ENCODE data around the gene SPIN1.

The SPIN1 gene

DNA sequence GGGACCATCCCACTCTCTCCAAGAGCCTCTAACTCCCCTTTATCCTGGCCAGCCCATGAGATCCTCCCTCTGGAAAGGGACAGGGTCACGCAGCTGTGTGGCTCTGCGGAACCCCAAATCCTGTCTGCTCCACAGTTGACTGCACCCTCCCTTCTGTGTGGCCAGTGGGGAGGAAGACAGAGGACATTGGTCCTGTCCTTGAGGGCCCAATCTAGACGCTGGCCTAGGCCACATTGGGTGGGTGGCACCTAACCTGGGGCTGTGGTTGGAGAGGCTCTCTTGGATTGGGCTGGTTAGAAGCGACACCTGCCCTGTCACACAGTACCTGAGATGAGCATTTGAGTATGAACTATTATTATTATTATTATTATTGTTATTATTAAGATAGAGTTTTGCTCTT is 134.1 kb downstream of the SPIN1 start:
- DNase-seq (ENCODE audit: low read depth), result no peak
- TF ChIP-seq, protein P1, sequence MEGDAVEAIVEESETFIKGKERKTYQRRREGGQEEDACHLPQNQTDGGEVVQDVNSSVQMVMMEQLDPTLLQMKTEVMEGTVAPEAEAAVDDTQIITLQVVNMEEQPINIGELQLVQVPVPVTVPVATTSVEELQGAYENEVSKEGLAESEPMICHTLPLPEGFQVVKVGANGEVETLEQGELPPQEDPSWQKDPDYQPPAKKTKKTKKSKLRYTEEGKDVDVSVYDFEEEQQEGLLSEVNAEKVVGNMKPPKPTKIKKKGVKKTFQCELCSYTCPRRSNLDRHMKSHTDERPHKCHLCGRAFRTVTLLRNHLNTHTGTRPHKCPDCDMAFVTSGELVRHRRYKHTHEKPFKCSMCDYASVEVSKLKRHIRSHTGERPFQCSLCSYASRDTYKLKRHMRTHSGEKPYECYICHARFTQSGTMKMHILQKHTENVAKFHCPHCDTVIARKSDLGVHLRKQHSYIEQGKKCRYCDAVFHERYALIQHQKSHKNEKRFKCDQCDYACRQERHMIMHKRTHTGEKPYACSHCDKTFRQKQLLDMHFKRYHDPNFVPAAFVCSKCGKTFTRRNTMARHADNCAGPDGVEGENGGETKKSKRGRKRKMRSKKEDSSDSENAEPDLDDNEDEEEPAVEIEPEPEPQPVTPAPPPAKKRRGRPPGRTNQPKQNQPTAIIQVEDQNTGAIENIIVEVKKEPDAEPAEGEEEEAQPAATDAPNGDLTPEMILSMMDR (conservative IDR thresholded peaks at IDR 0.05; ENCODE audit: low read depth, low read length), result no peak
- no peak overlapping the region for H3K4me3 ChIP-seq (ENCODE audit: low read length)

DNA sequence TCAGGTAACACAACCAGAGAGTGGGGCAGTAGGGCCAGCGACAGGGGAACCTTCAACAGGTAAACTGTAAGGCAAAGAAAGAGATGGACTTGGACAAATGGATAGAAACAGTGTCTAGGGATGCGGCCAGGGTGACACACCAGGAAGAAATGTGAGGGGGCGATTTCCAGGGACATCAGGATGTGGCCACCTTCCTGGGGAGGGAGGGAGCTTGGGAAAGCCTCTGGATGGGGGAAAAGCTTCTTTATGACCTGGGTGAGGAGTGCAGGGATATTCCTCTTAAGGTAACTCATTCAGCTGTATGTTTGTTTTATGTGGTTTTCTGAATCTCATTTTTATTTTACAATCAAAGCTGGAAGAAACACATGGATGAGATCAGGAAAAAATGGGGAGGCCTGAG is 134.8 kb downstream of the SPIN1 start:
- no peak overlapping the region for H3K4me3 ChIP-seq (ENCODE audit: low read length)
- no peak for DNase-seq (ENCODE audit: low read depth)
- TF ChIP-seq, protein P1 (conservative IDR thresholded peaks at IDR 0.05; ENCODE audit: low read depth, low read length), result no peak

DNA sequence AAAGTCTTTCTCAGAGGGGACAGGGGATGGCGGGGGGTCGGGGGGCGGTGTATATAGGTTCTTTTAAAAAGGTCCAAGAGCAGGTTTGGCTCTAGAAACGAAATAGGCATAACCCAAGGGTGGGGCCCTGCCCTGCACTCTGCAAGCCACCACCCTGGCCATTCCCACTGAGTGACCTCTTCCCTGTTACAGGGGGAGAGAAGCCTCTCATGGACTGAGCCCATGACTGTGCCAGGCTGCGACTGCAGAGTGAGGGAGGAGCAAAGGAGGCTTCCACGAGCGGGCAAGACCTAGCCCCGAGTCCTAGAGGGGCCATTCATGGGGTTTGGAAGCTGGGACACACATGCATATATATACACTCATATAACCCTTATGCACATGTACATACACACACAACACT is 136.7 kb downstream of the SPIN1 start:
- H3K4me3 ChIP-seq (ENCODE audit: low read length), result no peak overlapping the region
- no peak for DNase-seq (ENCODE audit: low read depth)
- TF ChIP-seq, protein P1 (conservative IDR thresholded peaks at IDR 0.05; ENCODE audit: low read depth, low read length), result no peak

DNA sequence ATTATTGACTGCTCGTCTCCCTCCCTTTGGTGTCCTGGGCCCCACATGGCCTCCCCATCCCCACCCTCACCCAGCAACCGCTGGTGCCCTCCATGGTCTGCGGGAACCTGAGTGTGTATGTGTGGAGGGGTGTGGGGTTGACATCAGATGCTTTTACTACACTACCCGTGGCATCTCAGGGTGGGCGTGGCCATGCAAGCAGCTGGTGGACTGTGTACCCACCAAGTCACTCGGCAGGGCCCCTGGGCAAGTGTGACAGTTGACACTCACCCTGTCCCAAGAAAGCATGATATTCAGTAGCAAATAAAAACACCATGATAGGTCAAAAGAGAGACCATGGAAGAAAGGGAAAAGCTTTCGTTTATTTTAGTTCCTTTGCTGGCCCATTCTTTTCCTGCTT is 139.4 kb downstream of the SPIN1 start:
- DNase-seq (ENCODE audit: low read depth), result no peak
- no peak overlapping the region for H3K4me3 ChIP-seq (ENCODE audit: low read length)
- TF ChIP-seq, protein P1 (conservative IDR thresholded peaks at IDR 0.05; ENCODE audit: low read depth, low read length), result no peak
